MM.1S (cell line): ENCODE measurements around the gene TSPEAR.

Source experiments
- DNase-seq: peaks from one replicate; pipeline ENCODE4 v3.0.0-alpha.2; 2015
- H2AFZ ChIP-seq: fragments of 300-600 bp; sonication (generic); 2 replicates; pipeline ENCODE4 v1.6.0; 2016; ENCODE audit warnings: antibody characterized with exemption, low read length
- H3F3A ChIP-seq: fragments of 300-600 bp; sonication (generic); 2 replicates; pipeline ENCODE4 v1.6.1; 2016; ENCODE audit warnings: mild to moderate bottlenecking, antibody characterized with exemption, low read length, moderate library complexity, mixed read lengths; ENCODE audit not compliant: insufficient read depth
- H3K27ac ChIP-seq: fragments of 300-600 bp; sonication (generic); 2 replicates; pipeline ENCODE4 v1.5.1; 2016; ENCODE audit warnings: mild to moderate bottlenecking, low read length
- H3K27me3 ChIP-seq: fragments of 300-600 bp; sonication (generic); replicated peaks from 2 replicates; pipeline ENCODE4 v1.6.0; 2016; ENCODE audit warnings: low read length; ENCODE audit not compliant: insufficient read depth
- H3K36me3 ChIP-seq: fragments of 300-600 bp; sonication (generic); replicated peaks from 2 replicates; pipeline ENCODE4 v1.6.1; 2016; ENCODE audit warnings: mild to moderate bottlenecking, low read length, mixed read lengths; ENCODE audit not compliant: insufficient read depth
- H3K4me1 ChIP-seq: fragments of 300-600 bp; sonication (generic); 2 replicates; pipeline ENCODE4 v1.6.1; 2016; ENCODE audit warnings: low read length, mixed read lengths
- H3K4me2 ChIP-seq: fragments of 300-600 bp; sonication (generic); 2 replicates; pipeline ENCODE4 v1.6.0; 2016; ENCODE audit warnings: low read depth, low read length
- H3K4me3 ChIP-seq: fragments of 300-600 bp; sonication (generic); 2 replicates; pipeline ENCODE4 v1.5.1; 2016; ENCODE audit warnings: low read length, mixed read lengths
- H3K79me2 ChIP-seq: fragments of 300-600 bp; sonication (generic); 2 replicates; pipeline ENCODE4 v1.6.1; 2016; ENCODE audit warnings: mixed run types, low read length, mixed read lengths
- H3K9ac ChIP-seq: fragments of 300-600 bp; sonication (generic); 2 replicates; pipeline ENCODE4 v1.6.1; 2016; ENCODE audit warnings: low read length, mixed read lengths
- H3K9me2 ChIP-seq: fragments of 300-600 bp; sonication (generic); replicated peaks from 2 replicates; pipeline ENCODE4 v1.6.1; 2016; ENCODE audit warnings: mild to moderate bottlenecking, low read length, mixed read lengths; ENCODE audit not compliant: insufficient read depth
- H3K9me3 ChIP-seq: fragments of 300-600 bp; sonication (generic); replicated peaks from 2 replicates; pipeline ENCODE4 v1.6.1; 2016; ENCODE audit warnings: mild to moderate bottlenecking, low read length, mixed read lengths; ENCODE audit not compliant: insufficient read depth
- H4K20me1 ChIP-seq: fragments of 300-600 bp; sonication (generic); 2 replicates; pipeline ENCODE4 v1.6.1; 2016; ENCODE audit warnings: mild to moderate bottlenecking, low read length, moderate library complexity, mixed read lengths; ENCODE audit not compliant: insufficient read depth
- CTCF ChIP-seq: fragments of 300-600 bp; sonication (generic); IDR thresholded peaks from 2 replicates; pipeline ENCODE4 v1.5.1; 2016; ENCODE audit warnings: antibody characterized with exemption, low read length, mixed read lengths
- EZH2 ChIP-seq: fragments of 300-600 bp; sonication (generic); optimal IDR thresholded peaks from 2 replicates; pipeline ENCODE3; 2017; ENCODE audit warnings: low read depth, mild to moderate bottlenecking, antibody characterized with exemption, low read length, mixed read lengths
- EZH2phosphoT487 ChIP-seq: fragments of 300-600 bp; sonication (generic); IDR thresholded peaks from 2 replicates; pipeline ENCODE4 v1.6.1; 2018; ENCODE audit warnings: antibody characterized with exemption, low read length

Gene TSPEAR

GRCh38 chr21:44448651-44449131 lies 262.7 kb downstream of the TSPEAR start:
- Histone ChIP-seq H3K79me2 (no peaks in the 10 kb centered on the region), H3K9me2 (no peaks in the 10 kb centered on the region), H2AFZ (no peak overlapping the region), H3K27ac (no peak overlapping the region), H3K9me3 (no peaks in the 10 kb centered on the region), H3K4me3 (no peak overlapping the region), H3F3A (no peaks in the 10 kb centered on the region), H3K4me1 (no peaks in the 10 kb centered on the region), H3K27me3 (peaks cover 100% of the 10 kb centered on the region), H3K9ac (no peak overlapping the region), H3K36me3 (no peaks in the 10 kb centered on the region), H4K20me1 (no peaks in the 10 kb centered on the region), H3K4me2 (no peak overlapping the region)
- DNase-seq = no peak
- TF ChIP-seq EZH2 (no peak), EZH2phosphoT487 (no peak), CTCF (no peak)
